Measurements from ENCODE around the gene NRAS.
"Not testable (repeated sequence)": the region's sequence is repeated elsewhere in the genome, so short reads cannot be mapped to it uniquely, and the experiment has no call there.

The NRAS gene

GRCh38 chr1:114716304-114717170 lies at the start of gene NRAS:
TSS of gene NRAS (minus strand) at chr1:114716771. CDS start at chr1:114716160, 611 bp downstream.
- ATAC-seq (ENCODE audit: low read depth) (peak; percentile 94), DNase-seq (ENCODE audit: low spot score in 2 of 2) (peak; percentile 92 to 95)
- Mint-ChIP-seq H3K4me1 (peaks cover 11% of the 10 kb centered on the region), H3K36me3 (peaks cover 30% of the 10 kb centered on the region), H3K9me3 (no peaks in the 10 kb centered on the region), H3K27ac (peak within 1 kb of the TSS; percentile 100), H3K4me3 (peak within 1 kb of the TSS; percentile 98), H3K27me3 (no peaks in the 10 kb centered on the region)

GRCh38 chr1:114764689-114765088 lies 48.1 kb upstream of the NRAS start:
- H3K36me3 Mint-ChIP-seq = peaks cover 5% of the 10 kb centered on the region
- H3K27ac Mint-ChIP-seq = no peak overlapping the region
- H3K9me3 Mint-ChIP-seq = peaks cover 3% of the 10 kb centered on the region
- no peaks in the 10 kb centered on the region for H3K4me1 Mint-ChIP-seq
- no peak for ATAC-seq (ENCODE audit: low read depth)
- no peaks in the 10 kb centered on the region for H3K27me3 Mint-ChIP-seq
- no peak overlapping the region for H3K4me3 Mint-ChIP-seq
- no peak for DNase-seq (ENCODE audit: low spot score in 2 of 2)

DNA sequence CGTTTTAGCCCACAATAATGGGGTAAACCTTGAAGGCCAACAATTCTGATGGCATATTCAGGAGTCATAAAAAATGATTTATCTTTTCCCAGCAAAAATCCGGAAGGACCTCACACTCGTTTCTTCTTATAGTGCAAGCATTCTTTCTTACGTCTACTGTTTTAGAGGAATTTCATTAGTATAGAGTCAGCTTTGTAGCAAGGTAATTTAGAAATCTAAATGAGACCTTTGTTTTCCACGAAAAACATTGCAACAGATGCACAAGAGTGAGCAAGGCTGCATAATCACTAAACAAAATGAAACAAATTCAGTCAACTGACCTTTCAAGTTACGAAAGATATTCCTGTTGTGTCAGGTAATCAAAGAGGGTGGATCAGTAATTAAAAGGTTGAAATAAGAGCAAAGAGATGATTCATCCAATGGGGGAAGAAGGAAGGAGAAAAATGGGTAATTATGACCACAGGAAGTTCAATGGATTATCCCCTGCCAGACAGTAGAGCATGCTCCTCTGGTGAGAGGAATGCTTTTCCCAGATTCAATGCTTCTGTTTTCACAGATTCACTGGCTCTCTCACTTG lies 41.8 kb upstream of the NRAS start:
- H3K36me3 Mint-ChIP-seq = peaks cover 7% of the 10 kb centered on the region
- peaks cover 5% of the 10 kb centered on the region for H3K9me3 Mint-ChIP-seq
- DNase-seq (ENCODE audit: low spot score in 2 of 2) = no peak
- peaks cover 28% of the 10 kb centered on the region for H3K4me1 Mint-ChIP-seq
- peak overlapping the region; percentile 99 for H3K4me3 Mint-ChIP-seq
- no peaks in the 10 kb centered on the region for H3K27me3 Mint-ChIP-seq
- no peak for ATAC-seq (ENCODE audit: low read depth)
- peak overlapping the region; percentile 100 for H3K27ac Mint-ChIP-seq

DNA sequence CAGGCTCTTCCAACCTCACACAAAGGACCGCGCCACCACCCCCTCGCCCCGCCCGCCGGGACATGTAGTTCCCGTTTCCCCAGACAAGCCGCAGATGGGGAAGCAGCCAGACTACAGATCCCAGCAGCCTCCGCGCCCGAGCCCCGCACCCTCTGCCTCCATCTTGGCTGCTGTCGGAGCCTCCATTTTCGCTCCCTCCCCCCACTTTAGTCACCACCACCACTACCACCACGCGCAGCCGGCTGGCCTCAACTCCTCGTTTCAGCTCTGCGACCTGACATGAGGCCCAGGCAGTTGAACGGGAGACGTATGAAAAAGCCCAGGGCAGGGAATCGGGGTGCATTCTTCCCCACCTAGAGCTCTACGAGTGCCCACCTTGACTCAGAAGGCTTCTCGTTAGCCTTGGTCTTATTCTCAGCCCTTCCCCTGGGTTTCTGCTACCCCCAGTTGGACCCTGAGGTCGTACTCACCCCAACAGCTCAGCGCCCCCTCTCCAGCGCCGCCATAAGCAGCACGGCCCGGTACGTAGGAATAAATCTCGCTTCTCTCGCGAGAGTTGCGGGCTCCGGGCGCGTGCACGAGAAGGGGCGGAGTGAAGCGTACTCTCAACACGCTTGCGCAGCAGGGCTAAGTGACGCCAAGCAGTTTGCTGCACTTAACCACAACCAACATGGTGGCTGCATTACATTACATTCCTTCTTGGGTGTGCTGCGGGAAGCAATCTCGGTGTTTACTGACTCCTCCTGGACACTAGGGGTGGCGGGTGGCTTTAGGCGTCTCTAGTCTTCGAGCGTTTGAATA lies 41.1 kb upstream of the NRAS start, which contains the start of gene CSDE1:
Gene CSDE1 (minus strand): TSS at position 530 of the 801 bp plus-strand sequence. CDS start 18,094 bp downstream, outside the sequence.
- ATAC-seq (ENCODE audit: low read depth) (peak; percentile 86), DNase-seq (ENCODE audit: low spot score in 2 of 2) (peak; percentile 97)
- Mint-ChIP-seq H3K9me3 (peaks cover 2% of the 10 kb centered on the region), H3K4me1 (peaks cover 29% of the 10 kb centered on the region), H3K27me3 (no peaks in the 10 kb centered on the region), H3K36me3 (peaks cover 3% of the 10 kb centered on the region), H3K27ac (peak within 1 kb of the TSS; percentile 100), H3K4me3 (peak within 1 kb of the TSS; percentile 99)

- ATAC-seq (ENCODE audit: low read depth) (no peak), DNase-seq (ENCODE audit: low spot score in 2 of 2) (no peak)
- H3K4me3 Mint-ChIP-seq = peak overlapping the region; percentile 99
- H3K4me1 Mint-ChIP-seq = peaks cover 36% of the 10 kb centered on the region
- peaks cover 3% of the 10 kb centered on the region for H3K36me3 Mint-ChIP-seq
- H3K27ac Mint-ChIP-seq = peak overlapping the region; percentile 100
- H3K27me3 Mint-ChIP-seq = no peaks in the 10 kb centered on the region
- peaks cover 2% of the 10 kb centered on the region for H3K9me3 Mint-ChIP-seq
Observed at GRCh38 chr1:114756949-114757454, 40.4 kb upstream of the NRAS start.

DNA sequence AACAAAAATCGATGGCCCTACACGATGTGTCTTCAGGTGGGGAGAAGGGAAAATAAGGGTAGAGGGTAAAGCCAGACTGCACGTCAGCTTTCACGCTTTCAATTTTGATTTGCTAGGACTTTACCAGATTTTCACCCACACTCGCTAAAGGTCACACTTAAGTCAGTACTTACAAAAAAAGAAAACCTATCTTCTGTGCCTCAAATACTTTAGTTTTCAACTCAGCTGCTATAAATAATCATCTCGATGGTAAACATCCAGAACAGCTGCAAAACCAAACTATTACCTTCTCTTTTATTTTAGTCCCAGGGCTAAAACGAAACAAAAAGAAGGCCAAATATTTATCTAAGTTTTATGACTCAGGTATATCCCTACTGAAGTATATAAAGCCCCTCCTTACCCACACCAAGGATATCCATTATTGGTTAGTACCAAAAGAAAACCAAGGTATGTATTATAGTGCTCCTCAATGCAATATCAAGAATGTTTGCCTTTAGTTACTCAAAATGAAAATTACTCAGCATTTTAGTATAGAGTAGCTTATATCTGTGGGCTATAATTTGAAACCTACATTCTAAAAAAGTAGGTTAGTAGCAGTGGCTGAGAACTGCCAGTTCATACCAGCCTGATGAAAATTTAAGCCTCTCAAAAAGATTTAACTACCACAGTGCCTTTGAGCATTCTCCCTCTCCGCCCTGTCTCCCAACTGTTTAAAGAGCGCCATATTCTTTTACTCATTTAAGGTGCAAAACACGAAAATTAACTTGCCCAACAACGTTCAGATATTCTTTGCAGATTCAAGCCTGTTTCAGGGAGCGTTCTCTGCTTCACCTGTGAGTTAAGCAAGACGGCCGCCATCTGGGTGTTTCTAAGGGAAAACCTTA lies 39.7 kb upstream of the NRAS start:
- no peak for DNase-seq (ENCODE audit: low spot score in 2 of 2)
- Mint-ChIP-seq H3K4me3 (peak overlapping the region; percentile 99), H3K9me3 (peaks cover 2% of the 10 kb centered on the region), H3K27me3 (no peaks in the 10 kb centered on the region), H3K4me1 (peaks cover 42% of the 10 kb centered on the region), H3K36me3 (peaks cover 3% of the 10 kb centered on the region), H3K27ac (peak overlapping the region; percentile 100)
- ATAC-seq (ENCODE audit: low read depth) = no peak

GRCh38 chr1:114755006-114755931 lies 38.7 kb upstream of the NRAS start:
- DNase-seq (ENCODE audit: low spot score in 2 of 2) = no peak
- ATAC-seq (ENCODE audit: low read depth) = no peak
- H3K36me3 Mint-ChIP-seq = peaks cover 3% of the 10 kb centered on the region
- peak overlapping the region; percentile 99 for H3K4me3 Mint-ChIP-seq
- peaks cover 2% of the 10 kb centered on the region for H3K9me3 Mint-ChIP-seq
- peak overlapping the region; percentile 85 for H3K27ac Mint-ChIP-seq
- no peaks in the 10 kb centered on the region for H3K27me3 Mint-ChIP-seq
- peaks cover 49% of the 10 kb centered on the region for H3K4me1 Mint-ChIP-seq

DNA sequence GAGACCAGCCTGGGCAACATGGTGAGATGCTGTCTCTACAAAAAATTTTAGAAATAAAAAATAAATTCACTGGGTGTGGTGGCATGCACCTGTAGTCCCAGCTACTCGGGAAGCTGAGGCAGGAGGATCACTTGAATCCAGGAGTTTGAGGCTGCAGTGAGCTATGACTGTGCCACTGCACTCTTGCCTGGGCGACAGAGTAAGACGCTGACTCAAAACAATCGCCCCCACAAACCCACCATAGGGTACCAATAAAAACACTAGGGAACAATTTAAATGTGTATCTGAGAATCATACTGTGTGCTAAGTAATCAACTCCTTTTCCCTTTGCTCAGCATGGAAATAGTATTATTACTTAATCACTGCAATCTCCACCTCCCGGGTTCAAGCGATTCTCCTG lies 37.1 kb upstream of the NRAS start:
- not testable (repeated sequence) for H3K27me3 Mint-ChIP-seq; DNase-seq (ENCODE audit: low spot score in 2 of 2); H3K9me3 Mint-ChIP-seq; H3K36me3 Mint-ChIP-seq; ATAC-seq (ENCODE audit: low read depth); H3K27ac Mint-ChIP-seq
- Mint-ChIP-seq H3K4me1 (peaks cover 60% of the 10 kb centered on the region), H3K4me3 (peak overlapping the region; percentile 47)

GRCh38 chr1:114753143-114753542 lies 36.6 kb upstream of the NRAS start:
- H3K27me3 Mint-ChIP-seq = no peaks in the 10 kb centered on the region
- DNase-seq (ENCODE audit: low spot score in 2 of 2) (no peak), ATAC-seq (ENCODE audit: low read depth) (no peak)
- H3K9me3 Mint-ChIP-seq = no peaks in the 10 kb centered on the region
- no peak overlapping the region for H3K27ac Mint-ChIP-seq
- peaks cover 63% of the 10 kb centered on the region for H3K4me1 Mint-ChIP-seq
- H3K36me3 Mint-ChIP-seq = peaks cover 12% of the 10 kb centered on the region
- no peak overlapping the region for H3K4me3 Mint-ChIP-seq

DNA sequence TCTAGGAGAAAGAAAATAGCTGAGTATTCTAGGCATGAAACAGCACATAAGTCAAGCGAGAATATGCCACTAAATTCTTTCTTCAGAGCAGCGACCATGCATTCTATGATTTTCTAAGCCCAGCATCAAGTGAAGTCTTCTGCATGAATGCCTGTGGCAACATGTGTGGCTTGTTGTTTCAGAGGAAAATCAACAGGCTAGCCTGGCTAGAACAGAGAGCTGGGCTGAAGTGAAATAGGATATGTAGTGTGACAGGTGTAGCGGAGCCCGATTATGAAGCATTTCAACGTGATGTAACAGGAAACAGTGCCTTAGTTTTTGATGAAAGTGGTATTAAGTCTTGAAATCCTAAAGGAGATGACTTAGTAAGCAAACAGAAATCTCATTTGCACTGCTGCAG lies 34.2 kb upstream of the NRAS start:
- Mint-ChIP-seq H3K9me3 (no peaks in the 10 kb centered on the region), H3K36me3 (peaks cover 15% of the 10 kb centered on the region), H3K27me3 (no peaks in the 10 kb centered on the region), H3K27ac (peak overlapping the region; percentile 56), H3K4me3 (no peak overlapping the region), H3K4me1 (peaks cover 57% of the 10 kb centered on the region)
- no peak for ATAC-seq (ENCODE audit: low read depth)
- no peak for DNase-seq (ENCODE audit: low spot score in 2 of 2)

GRCh38 chr1:114749835-114750234 lies 33.3 kb upstream of the NRAS start:
- no peak overlapping the region for H3K27ac Mint-ChIP-seq
- DNase-seq (ENCODE audit: low spot score in 2 of 2) (no peak), ATAC-seq (ENCODE audit: low read depth) (no peak)
- peaks cover 52% of the 10 kb centered on the region for H3K4me1 Mint-ChIP-seq
- no peaks in the 10 kb centered on the region for H3K27me3 Mint-ChIP-seq
- H3K36me3 Mint-ChIP-seq = peaks cover 15% of the 10 kb centered on the region
- no peak overlapping the region for H3K4me3 Mint-ChIP-seq
- H3K9me3 Mint-ChIP-seq = no peaks in the 10 kb centered on the region

- Mint-ChIP-seq H3K4me1 (peaks cover 38% of the 10 kb centered on the region), H3K27ac (no peak overlapping the region), H3K27me3 (no peaks in the 10 kb centered on the region), H3K36me3 (peaks cover 23% of the 10 kb centered on the region), H3K4me3 (no peak overlapping the region), H3K9me3 (no peaks in the 10 kb centered on the region)
- ATAC-seq (ENCODE audit: low read depth) = no peak
- no peak for DNase-seq (ENCODE audit: low spot score in 2 of 2)
Observed at GRCh38 chr1:114746450-114747121, 30.0 kb upstream of the NRAS start.
